ENCODE data around the gene GPR156.

GPR156 gene

GRCh38 chr3:120119846-120120510, 165.0 kb downstream of the GPR156 start:
- no peak for DNase-seq (ENCODE audit: low read depth)

Measured in activated T-cell treated with anti-CD3 and anti-CD28 coated beads for 48 hours (primary cell).